GM10266 (cell line): Measurements from ENCODE around the gene RNF144B.

Experiments
- DNase-seq: peaks from one replicate; pipeline ENCODE4 v3.0.0; 2012; ENCODE audit errors: extremely low spot score
- CTCF ChIP-seq: IDR thresholded peaks from 2 replicates; pipeline ENCODE4 v1.5.1; 2012; ENCODE audit warnings: mild to moderate bottlenecking, low read depth; ENCODE audit not compliant: control insufficient read depth, insufficient read depth; ENCODE audit errors: missing control alignments

The RNF144B gene

GRCh38 chr6:18485660-18486435, 98.7 kb downstream of the RNF144B start:
- TF ChIP-seq CTCF: no peak
- no peak for DNase-seq

GRCh38 chr6:18488004-18488403, 100.9 kb downstream of the RNF144B start:
- no peak for DNase-seq
- TF ChIP-seq CTCF: no peak

- no peak for DNase-seq
Measured at GRCh38 chr6:18488526-18489270, 101.5 kb downstream of the RNF144B start.

GRCh38 chr6:18489335-18489734, 102.2 kb downstream of the RNF144B start:
- no peak for TF ChIP-seq CTCF
- no peak for DNase-seq

More at GRCh38 chr6:18488526-18489270, 101.5 kb downstream of the RNF144B start:
- no peak for TF ChIP-seq CTCF

- no peak for DNase-seq
- no peak for TF ChIP-seq CTCF
Measured at GRCh38 chr6:18491308-18492045, 104.3 kb downstream of the RNF144B start.

GRCh38 chr6:18492972-18493371, 105.8 kb downstream of the RNF144B start:
- no peak for DNase-seq
- no peak for TF ChIP-seq CTCF
